GM12872 (cell line): Measurements from ENCODE around the gene MPND.

Experiments used
- TF ChIP-seq, protein P1 (sequence below): IDR thresholded peaks from 3 replicates; pipeline ENCODE4 v1.5.1; 2011; ENCODE audit warnings: low read depth, mild to moderate bottlenecking, low read length, moderate library complexity; ENCODE audit not compliant: insufficient read depth

The MPND gene

DNA sequence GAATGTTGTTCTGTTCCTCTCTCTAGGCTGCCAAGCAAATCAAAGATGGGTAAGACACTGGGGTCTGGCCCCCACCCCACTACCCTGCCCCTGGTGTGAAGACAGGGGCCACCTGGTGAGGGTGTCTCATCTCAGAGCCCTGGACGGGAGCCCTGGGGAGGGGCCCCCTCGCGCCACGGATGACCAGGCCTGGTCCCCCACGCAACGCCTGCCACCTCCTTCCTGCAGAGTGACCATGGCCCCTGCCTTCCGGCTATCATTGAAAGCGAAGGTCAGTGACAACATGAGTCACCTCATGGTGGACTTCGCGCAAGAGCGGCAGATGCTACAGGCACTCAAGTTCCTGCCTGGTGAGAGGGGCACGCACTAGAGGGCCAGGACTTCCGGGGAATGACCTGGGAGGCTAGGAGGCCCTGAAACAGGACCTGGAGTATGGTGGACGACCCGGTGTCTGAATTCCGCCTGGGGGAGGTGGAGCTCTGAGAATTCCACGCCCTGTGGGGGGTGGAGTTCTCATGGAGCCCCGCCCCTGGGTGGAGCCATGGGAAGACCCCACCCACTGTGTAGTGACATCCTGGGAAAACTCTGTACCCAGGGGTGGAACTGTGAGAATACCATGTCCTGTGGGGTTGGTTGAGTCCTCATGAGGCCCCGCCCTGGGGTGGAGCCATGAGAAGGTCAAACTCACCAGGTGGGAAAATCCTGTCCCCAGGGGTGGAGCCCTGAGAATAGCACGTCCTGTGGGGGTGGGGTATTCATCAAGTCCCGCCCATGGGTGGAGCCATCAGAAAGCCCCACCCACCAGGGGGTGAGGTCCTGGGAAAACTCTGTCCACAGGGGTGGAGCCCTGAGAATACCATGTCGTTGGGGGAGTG, 32.9 kb upstream of the MPND start:
- TF ChIP-seq, protein P1, sequence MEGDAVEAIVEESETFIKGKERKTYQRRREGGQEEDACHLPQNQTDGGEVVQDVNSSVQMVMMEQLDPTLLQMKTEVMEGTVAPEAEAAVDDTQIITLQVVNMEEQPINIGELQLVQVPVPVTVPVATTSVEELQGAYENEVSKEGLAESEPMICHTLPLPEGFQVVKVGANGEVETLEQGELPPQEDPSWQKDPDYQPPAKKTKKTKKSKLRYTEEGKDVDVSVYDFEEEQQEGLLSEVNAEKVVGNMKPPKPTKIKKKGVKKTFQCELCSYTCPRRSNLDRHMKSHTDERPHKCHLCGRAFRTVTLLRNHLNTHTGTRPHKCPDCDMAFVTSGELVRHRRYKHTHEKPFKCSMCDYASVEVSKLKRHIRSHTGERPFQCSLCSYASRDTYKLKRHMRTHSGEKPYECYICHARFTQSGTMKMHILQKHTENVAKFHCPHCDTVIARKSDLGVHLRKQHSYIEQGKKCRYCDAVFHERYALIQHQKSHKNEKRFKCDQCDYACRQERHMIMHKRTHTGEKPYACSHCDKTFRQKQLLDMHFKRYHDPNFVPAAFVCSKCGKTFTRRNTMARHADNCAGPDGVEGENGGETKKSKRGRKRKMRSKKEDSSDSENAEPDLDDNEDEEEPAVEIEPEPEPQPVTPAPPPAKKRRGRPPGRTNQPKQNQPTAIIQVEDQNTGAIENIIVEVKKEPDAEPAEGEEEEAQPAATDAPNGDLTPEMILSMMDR = no peak

- TF ChIP-seq, protein P1 = no peak
These were observed 29.4 kb upstream of the MPND start for GRCh38 chr19:4313847-4314490.

- TF ChIP-seq, protein P1 = no peak
These were observed 26.4 kb upstream of the MPND start for GRCh38 chr19:4316956-4317355.

DNA sequence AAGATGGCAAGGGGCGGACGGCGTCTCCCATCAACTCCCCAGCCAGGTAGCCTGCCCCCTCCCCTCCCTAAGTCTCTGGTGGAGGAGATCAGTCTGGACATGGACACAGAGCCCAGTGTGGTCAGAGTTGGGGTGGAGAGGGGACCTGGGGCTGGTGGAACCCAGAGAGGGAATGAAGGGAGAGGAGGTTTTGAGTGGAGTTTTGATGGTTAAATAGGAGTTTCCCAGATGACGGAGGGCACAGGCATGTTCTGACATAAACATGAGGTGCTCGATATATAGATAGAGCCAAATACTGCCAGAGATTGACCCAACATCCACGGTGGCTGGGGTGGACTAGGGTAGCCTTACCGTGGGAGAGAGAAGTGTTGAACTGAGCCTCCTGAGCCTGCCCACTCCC, 24.9 kb upstream of the MPND start:
- TF ChIP-seq, protein P1 = no peak

DNA sequence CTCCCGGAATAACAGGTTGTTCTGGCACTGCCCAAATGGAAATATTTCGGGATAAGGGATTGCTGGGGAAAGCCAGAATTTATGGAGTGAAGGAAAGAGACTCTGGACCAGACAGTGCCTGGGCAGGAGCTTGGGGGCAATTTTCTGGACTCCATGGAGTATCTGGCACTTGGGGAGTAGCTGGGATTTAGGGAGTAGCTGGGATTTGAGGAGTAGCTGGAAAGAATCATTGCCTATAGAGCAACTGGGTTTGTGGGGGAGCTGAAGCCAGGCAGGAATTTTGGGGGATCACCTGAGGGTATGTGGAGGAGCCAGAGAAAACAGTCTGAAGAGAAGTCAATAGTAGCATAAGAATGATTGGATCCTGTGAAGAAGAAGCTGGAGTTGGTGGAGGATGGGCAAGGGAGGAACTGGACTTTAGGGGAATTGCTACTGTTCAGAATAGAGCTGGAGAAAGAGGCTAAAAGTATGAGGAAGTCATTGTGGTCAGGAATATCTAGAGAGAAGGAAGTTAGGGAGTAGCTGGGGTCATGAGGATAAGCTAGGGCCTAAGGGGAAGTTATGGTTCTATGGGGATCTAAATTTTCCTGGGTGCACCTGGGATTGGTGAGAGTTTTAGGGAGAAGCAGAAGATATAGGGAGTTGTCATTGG, 24.2 kb upstream of the MPND start:
- TF ChIP-seq, protein P1 = no peak

GRCh38 chr19:4320419-4320818, 22.9 kb upstream of the MPND start:
- TF ChIP-seq, protein P1 = no peak

DNA sequence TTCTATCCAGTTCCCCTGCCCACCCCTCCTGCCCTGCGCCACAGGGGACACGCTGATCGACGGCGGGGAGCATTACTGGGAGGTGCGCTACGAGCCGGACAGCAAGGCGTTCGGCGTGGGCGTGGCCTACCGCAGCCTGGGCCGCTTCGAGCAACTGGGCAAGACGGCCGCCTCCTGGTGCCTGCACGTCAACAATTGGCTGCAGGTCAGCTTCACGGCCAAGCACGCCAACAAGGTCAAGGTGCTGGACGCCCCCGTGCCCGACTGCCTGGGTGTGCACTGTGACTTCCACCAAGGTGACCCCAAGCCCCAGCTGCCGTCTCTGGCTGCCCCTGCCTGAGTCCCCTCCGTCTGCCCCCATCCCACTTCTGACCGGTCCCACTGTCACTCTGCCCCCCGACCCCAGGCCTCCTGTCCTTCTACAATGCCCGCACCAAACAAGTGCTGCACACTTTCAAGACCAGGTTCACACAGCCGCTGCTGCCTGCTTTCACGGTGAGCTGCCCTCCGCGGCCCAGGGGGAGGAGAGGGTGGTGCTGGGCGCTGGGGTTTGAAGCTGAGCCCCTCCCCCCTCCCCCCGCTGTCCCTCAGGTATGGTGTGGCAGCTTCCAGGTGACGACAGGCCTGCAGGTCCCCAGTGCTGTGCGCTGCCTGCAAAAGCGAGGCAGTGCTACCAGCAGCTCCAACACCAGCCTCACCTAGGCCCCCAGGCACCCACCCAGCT, 20.3 kb upstream of the MPND start:
- TF ChIP-seq, protein P1 = no peak
